Right hindlimb (tissue), 1 donor: ENCODE results near the gene MRPS31.
"Not testable (repeated sequence)": the region's sequence is repeated elsewhere in the genome, so short reads cannot be mapped to it uniquely, and the experiment has no call there.

Experiments used
- DNase-seq: peaks from one replicate; pipeline ENCODE4 v3.0.0-alpha.2; 2018

The MRPS31 gene

DNA sequence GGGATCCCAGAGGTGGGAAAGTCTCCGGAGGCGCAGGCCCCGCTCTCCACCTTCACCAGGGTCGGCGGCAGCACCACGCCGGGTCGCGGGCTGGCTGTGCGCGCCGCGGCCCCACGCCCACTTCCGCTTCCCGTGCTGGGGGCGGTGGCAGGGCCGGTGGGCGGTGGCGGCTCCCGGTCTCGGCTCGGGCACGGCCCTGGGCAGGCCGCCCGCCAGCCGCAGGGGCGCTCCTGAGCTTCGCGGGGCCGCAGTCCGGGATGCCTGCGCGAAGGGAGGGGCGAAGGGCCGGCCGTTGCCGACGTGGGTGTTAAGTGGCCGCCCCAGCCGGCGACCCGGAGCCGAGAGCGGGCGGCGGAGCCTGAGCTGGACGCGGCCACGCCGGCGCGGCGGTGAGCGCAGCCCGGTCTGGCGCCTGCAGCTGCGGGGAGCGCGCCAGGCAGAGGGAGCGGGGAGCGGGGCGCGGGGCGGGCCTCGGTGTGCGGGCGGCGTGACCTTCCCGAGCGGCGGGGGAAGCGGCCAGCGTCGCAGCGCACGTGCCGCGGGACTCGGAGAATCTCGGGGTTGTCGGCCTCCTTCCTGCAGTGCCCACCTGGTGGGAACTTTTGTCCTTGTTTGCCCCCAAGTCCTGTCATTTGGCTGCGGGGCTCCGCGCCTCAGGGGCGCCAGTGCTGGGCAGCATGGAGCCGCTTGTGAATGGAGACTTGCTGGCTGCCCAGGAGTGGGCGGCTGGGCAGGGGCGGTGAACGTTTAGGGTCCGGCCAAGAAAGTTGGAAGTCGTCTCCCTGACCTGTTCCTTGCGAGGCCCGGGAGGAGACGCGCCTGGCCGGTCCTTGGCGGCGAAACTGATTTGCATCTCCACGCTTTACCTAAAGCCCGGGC, 18.5 kb upstream of the MRPS31 start, which contains the start of gene SLC25A15:
Gene SLC25A15, plus strand, starts transcription at position 337 of the 879 bp plus-strand sequence. CDS start 3,616 bp downstream, outside the sequence.
- DNase-seq = peak; percentile 88

DNA sequence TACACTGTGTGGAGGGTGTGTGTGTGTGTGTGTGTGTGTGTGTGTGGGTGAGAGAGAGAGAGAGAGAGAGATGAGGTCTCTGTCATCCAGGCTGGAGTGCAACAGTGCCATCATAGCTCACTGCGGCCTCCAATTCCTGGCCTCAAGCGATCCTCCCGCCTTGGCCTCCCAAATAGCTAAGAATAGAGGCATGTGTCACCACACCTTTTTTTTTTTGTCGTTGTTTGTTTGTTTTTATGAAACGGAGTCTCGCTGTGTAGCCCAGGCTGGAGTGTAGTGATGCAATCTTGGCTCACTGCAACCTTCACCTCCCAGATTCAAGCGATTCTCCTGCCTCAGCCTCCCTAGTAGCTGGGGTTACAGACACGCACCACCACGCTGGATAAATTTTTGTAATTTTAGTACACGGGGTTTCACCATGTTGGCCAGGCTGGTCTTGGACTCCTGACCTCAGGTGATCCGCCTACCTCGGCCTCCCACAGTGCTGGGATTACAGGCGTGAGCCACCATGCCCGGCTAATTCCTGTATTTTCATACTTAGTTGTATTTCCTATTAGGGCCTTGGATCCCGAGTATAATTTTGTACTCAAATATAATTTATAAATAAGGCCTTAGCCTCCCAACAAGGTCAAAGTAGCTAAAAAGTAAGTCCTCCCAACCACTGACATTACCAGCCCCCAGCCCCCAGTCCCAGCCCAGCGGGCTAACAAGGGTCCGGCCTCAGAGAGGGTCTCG, 17.7 kb upstream of the MRPS31 start:
- not testable (repeated sequence) for DNase-seq

DNA sequence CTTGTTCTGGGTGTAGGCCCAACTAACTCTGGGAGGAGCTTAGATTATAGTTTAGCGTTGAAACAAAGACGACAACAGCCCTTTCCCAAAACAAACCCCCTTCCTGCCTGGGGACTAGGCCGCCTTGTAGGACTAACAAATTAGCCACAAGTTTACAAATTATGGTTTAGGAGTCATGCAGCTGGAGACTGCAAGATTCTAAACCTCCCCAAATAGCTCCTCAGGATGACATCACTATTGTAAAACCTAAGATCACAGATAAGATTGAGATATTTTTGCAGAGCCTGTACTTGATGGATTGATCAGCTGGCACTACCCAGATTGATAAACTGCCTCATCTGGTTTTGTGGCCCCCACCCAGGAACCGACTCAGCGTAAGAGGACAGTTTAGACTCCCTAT, 16.1 kb upstream of the MRPS31 start:
- no peak for DNase-seq

DNA sequence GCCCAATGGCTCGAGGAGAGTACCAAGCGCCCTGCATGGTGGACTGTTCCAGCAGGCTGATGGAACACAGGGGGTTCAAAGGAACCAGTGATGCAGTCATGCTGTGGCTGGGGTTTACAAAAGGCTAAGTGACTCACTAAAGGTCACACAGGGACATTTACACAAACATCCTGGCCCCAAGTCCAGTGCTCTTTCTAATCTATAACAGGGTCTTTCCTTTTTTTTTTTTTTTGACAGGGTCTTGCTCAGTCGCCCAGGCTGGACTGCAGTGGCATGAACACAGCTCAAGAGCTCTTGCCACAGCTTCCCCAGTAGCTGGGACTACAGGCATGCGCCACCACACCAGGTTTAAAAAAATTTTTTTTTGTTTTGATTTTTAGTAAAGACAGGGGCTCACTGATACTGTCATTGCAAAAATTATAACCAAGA, 15.6 kb upstream of the MRPS31 start:
- no peak for DNase-seq

DNA sequence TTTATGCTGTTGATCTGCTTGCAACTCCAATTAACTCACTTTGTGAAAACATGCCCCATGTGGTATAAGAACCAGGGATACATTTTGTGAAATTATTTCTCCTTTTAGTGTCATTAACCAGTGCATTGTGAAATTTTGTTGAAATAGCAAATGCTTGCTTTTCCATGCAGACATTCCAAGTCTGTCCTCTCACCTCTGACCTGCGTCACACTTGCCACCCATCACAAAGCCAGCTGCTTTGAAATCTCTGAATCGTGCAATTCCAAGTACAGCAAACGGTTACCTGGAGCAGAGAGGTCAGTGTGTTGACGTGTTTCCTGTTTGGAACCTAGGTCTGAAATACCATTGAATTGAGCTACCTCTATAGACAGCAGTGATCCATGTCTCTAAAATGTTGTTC, 13.6 kb upstream of the MRPS31 start:
- no peak for DNase-seq

DNA sequence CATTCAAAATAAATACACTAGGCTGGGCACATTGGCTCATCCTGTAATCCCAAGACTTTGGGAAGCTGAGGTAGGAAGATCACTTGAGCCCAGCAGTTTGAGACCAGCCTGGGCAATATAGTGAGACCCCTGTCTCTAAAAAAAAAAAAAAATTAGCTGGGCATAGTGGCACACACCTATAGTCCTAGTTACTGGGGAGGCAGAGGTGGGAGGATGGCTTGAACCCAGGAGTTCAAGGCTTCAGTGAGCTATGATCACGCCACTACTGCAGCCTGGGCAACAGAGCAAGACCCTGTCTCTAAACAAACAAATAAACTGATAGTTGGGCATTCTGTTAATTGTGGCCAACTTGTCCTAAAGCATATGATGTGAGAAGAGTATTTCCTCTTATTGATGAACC, 12.0 kb upstream of the MRPS31 start:
- not testable (repeated sequence) for DNase-seq

DNA sequence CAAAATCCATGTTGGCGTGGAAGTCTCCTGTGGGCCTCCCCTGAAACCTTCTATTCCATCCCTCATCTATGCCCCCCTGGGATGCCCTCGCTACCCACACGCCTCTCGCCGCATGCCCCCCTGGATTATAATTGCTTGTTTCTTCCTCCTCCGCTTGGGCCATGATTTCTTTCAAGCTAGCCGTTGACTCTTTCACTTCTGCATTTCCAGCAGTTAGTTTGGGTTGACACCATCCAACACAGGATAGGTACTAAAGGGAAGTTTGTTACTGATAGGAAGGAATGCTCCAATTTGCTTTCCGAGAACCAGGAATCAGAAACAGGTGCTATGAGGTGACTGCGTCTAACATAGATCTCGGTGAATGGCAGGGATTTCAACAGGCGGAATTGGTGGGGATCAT, 10.7 kb upstream of the MRPS31 start:
- no peak for DNase-seq

DNA sequence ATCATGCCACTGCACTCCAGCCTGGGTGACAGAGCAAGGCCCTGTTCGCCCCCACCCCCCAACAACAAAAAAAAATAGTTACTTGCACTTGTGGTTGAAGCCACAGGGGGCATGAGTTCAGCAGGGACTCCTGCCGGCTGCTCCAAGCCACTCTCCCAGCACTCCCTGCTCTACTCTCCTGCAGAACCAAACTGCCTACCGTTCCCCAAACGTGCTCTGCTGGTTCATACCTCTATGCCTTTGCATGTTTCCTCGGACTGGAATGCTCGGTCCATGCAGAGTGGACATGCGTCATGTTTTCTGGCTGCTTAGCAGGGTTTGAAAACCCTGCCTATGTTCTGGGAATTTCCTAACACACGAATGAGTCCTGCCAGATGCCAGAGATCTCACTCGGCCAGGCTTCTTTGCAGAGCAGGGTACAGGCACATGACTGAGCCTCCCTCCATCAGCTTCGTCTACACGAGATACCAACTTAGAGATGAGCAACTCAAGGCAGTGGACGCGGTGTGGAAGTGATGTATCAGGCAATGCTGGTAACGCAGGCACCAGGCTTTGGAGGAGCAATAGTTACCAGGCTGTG, 9.9 kb upstream of the MRPS31 start:
- no peak for DNase-seq

DNA sequence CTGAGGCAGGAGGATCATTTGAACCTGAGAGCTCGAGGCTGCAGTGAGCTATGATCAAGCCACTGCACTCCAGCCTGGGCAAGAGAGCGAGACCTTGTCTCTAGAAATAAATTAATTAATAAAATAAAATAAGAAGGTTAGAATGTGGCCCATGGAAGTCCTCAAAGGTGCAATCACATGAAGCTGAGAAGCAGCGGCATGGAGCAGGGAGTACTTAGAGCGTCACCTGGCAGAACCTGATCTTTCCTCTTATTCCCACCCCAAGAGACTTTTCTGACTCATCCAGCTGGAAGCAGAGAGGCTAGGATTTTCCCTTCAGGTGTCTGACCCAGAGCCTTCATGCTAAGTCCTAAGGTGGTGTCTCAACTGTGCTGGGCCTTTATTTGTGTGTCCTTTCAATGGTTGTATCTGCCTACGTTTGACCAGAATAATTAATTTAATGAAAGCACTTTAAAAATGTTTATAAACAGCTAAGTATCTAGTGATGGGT, 8.9 kb upstream of the MRPS31 start:
- no peak for DNase-seq

DNA sequence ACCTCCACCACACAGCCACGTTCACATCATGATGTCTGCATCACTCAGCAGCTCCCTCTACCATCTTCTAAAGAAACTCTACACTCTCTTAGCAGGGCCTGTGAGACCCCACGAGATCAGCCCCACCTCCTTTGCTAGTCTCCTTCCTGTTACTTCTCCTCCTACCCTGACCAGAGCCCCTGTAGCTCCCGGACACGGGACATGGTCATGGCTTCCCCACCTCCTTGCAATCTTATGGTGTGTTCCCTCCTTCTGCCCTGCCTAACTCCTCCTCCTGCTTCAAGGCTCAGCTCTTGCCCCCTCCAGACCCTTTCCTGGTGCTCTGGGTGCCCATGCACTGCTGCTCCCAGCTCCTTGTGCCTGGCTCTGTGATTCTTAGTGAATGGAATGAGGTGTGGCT, 8.1 kb upstream of the MRPS31 start:
- DNase-seq = no peak

DNA sequence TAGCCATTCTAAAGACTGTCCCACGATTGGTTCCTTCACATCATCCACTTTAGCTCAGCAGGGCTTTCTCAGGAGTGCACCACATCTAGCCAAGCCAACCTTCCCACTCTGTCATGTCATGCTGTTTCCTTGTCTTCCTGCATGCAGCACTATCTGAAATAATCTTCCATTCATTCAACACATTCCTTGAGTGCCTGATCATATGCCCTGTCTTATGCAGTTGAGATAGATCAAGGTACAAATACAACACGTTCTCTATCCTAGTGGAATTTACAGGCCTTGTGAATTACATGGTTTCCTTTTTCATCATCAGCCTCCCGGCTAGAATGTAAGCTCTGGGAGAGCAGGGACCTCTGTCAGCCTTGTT, 6.8 kb upstream of the MRPS31 start:
- no peak for DNase-seq

DNA sequence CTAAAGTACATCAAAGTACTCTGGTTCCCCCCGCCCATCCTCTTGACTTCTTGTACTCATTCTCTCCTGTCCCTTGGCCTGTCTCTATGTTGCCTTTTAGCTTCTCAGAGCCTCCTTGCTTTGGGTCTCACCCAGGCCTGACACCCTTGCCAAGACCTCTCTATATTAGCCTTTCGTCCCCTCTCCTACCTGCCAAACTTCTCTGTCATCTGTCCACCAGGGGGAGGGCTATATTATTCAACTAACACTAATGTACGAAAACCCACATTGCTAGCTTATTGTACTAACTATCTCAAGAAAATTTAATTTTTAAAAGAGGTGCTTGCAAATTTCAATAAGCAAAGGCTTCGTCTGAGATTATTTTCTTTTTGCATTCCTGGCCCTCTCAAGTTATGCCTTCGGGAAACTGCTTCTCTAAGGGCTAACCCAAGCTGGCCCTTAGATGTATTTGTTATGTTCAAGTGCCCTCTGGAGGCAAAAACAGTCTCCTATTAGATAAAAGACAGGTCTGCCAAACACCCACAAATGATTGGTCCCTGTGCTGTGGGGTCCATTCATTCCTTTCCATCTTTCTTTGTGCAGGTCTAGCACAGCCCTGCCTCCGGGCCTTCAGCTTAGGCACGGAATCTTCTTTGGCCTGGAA, 6.3 kb upstream of the MRPS31 start:
- peak; percentile 37 for DNase-seq

DNA sequence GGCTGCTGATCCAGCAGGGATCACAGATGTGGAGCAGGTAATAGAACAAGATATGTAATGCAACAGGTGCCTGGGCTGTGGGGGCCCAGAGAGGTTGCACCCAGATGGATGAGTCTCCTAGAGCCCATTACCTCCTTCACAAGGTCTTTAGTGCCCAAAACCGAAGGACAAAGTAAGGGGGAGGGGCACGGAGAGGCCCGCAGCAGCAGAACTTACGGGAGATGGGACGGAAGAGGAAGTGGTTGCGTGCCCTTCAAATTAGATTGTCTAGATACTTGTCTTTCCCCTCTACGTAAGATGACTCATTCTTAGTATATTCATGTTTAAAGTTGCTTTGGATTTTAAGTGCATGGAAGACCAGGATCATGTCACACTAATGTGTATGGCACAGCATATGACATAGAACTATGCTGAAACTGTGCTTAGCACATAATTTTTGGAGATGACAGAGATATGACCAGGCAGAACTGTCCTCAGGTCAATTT, 5.7 kb upstream of the MRPS31 start:
- DNase-seq = no peak

DNA sequence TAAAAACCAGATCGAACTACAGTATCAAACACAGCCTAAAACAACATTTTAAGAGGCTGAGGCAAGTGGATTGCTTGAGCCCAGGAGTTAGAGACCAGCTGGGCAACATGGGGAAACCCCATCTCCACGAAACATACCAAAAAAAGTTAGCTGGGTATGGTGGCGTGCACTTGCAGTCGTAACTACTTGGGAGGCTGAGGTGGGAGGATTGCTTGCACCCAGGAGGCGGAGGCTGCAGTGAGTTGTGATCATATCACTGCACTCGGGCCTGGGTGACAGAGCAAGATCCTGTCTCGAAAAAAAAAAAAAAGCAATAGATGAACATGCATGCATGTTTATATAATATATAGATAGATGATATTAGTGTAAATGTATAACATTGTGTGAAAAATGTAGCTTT, 5.2 kb upstream of the MRPS31 start:
- no peak for DNase-seq

DNA sequence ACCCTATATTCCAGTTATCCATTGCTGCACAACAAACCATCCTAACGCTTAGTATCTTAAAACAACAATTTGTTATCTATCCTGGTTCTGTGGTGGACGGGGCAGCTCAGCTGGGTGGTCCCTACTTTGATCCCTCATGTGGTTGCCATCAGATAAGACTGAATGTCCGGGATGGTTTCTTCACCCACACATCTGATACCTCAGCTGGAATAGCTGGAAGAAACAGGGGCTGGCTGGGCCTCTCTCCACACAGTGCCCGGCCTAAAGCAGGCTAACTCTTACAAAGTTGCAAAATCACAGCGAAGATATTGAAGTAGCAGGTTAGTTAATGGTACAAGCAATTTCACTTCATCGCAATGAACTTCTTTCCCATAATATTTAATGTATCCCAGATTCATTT, 3.7 kb upstream of the MRPS31 start:
- no peak for DNase-seq

DNA sequence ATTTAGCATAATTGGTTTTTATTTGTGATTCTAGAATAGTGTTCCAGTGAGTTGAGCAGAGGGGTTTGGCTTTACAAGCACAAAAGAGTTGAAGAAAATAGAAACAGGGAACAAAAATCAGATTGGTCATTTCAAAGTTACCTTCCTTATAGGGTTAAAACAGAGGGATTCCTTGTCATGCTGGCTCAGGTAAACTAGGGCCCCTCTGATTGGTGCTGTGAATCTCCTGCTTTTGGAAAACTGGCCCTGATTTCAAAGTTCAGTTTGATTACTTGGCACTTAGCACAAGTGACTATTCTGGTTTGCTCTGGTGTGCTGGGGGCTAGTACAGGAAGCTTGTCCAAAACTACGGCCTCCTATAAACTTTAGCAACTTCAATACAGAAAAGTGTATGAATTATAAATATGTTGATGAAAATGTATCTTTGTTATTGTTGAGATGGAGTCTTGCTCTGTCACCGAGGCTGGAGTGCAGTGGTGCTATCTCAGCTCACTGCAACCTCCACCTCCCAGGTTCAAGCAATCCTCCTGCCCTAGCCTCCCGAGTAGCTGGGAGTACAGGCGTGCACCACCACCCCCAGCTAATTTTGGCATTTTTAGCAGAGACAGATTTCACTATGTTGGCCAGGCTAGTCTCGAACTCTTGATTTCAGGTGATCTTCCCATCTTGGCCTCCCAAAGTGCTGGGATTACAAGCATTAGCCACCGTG, 1.9 kb upstream of the MRPS31 start:
- DNase-seq = no peak

DNA sequence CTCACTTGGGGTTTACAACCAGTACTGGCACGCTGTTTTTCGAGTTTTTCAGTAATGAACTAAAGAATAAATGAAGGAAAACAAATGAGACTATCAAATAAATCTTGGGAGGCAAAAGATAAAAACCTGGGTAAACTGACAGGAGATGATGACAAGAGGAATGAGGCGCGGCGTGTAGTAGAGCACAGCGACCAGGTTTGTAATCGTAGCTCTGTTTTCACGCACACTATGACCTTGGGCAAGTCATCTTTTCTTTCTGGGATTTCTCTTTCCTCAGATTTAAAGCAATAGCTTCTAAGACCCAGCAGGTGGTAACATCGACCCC, 419 bp downstream of the MRPS31 start:
- no peak for DNase-seq

DNA sequence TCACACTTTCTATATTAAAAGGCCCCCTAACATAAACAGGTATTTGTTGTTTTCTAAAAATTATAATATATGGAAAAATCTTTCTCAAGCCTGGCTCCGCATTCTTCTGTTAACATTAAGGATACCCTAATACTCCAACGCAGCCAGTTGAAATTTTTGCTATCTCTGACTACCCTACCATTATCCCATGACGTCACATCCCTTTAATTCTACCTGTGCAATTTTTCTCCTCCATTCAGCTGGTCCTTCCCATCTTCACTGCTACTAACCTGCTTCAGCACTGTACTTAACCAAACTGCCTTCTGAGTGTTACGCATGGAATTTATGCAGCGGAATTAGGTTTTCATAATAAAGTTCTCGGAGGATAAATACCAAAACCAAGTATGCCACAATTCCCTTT, 1.0 kb downstream of the MRPS31 start:
- DNase-seq = no peak

DNA sequence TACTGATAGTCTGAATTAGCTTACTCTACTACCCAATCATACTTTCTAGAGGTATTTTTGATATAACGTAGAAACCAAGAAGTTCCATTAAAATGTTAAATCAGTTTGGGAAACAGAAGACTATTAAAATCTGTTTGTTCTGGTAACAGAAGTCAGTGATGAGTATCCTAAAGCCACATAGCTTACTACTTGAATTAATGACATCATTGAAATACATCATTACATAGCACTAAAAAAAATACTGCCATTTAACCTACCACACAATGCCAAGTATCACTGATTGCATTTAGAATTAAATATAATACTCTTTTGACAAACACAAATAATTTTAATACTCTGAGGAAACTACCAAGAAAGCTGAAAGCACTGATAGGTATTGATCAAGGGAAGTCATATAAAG, 5.4 kb downstream of the MRPS31 start:
- DNase-seq = no peak

DNA sequence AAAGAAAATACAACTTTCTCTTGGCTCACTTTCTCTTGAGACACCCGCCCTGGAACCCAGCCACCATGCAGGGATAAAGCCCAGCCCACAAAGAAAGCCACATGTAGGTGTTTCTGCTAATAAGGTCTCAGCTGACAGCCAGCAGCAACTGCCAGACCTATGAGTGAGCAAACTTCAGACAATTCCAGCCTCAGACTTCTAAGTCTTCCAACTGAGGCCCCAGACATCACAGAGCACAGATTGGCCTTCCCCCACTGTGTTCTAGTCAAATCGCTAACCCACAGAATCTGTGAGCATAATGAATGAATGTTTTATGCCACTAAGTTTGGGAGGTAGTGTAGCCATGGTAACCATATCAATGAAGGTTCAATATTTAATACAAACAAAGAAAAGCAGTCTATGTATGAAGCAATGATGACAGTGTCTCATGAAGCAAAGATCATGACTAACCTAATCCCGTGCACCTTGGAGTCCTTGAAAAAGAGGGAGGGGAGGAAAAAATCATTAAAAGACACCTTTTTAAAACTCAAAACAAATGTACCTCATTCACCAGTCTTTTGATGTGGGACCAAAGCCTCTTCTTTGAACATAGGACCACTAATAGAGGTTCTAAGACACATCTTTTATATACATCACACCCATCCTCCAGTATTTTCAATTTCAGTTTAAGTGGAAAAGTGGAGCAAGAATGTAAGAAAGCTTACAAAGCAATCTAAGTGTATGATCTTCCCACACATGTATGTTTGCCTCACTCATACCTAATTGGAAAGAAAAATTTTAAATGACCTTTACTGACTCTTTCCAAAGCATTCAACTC, 6.2 kb downstream of the MRPS31 start:
- no peak for DNase-seq

DNA sequence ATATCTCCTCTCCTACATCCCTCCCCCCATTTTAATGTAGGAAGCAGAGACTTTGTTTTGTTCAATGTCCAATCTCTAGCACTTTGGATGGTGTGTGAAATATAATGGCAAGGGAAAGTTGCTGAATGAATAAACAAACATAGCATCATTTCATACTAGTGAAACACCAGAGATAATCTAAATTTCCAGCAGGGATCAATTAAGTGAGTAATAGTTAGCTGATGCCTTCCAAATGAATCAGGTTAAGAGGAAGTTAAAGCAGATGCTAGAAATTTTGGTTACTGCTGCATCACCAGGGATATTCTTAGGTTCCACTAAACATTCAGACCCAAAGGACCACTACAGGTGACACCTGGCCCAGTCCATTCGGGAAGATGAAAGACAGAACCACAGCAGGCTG, 8.1 kb downstream of the MRPS31 start:
- no peak for DNase-seq

DNA sequence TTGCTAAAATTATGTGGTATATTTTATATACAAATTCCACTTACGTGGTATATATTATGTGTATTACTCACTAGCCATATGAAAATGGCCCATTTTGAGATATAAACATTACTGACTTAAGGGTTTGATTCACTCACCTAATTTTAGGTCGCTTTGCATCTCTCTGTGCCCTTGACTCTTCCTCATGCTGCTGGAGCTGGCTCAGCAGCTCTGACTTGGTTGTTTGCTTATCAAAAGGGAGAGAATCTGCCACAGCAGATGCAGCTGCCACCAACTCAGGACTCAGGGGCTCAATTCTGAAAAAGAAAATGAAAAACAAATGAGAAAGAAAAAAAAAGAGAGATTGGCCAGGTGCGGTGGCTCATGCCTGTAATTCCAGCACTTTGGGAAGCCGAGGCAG, 12.2 kb downstream of the MRPS31 start:
- DNase-seq = no peak
